ENCODE data around the gene NABP2.
"Not testable (repeated sequence)": the region's sequence is repeated elsewhere in the genome, so short reads cannot be mapped to it uniquely, and the experiment has no call there.

NABP2 gene

GRCh38 chr12:56260921-56261320, 36.8 kb downstream of the NABP2 start:
- H3K4me3 ChIP-seq (ENCODE audit: low read length): no peak overlapping the region
- TF ChIP-seq CTCF (conservative IDR thresholded peaks at IDR 0.05; ENCODE audit: low read length): no peak
- DNase-seq (ENCODE audit: low read depth): no peak

- no peak for TF ChIP-seq CTCF (conservative IDR thresholded peaks at IDR 0.05; ENCODE audit: low read length)
- H3K4me3 ChIP-seq (ENCODE audit: low read length): no peak overlapping the region
- DNase-seq (ENCODE audit: low read depth): peak; percentile 93
Measured at GRCh38 chr12:56261503-56262232, 37.5 kb downstream of the NABP2 start.

GRCh38 chr12:56262955-56263354, 38.8 kb downstream of the NABP2 start:
- not testable (repeated sequence) for DNase-seq (ENCODE audit: low read depth); H3K4me3 ChIP-seq (ENCODE audit: low read length)

- peak overlapping the region; percentile 82 for H3K4me3 ChIP-seq (ENCODE audit: low read length)
- not testable (repeated sequence) for DNase-seq (ENCODE audit: low read depth)
Measured at GRCh38 chr12:56266068-56266692, 42.0 kb downstream of the NABP2 start.

- peak; percentile 81 for DNase-seq (ENCODE audit: low read depth)
- TF ChIP-seq CTCF (conservative IDR thresholded peaks at IDR 0.05; ENCODE audit: low read length): peak; percentile 70
- peak within 1 kb of the TSS; percentile 82 for H3K4me3 ChIP-seq (ENCODE audit: low read length)
Measured at GRCh38 chr12:56266693-56267442, 42.7 kb downstream of the NABP2 start, which contains the start of gene COQ10A. Gene COQ10A, plus strand, starts transcription at chr12:56266942. Its CDS starts 177 bp downstream, at chr12:56267119.

- DNase-seq (ENCODE audit: low read depth): no peak
- TF ChIP-seq CTCF (conservative IDR thresholded peaks at IDR 0.05; ENCODE audit: low read length): no peak
Measured at GRCh38 chr12:56267443-56268071, 43.4 kb downstream of the NABP2 start.

GRCh38 chr12:56271031-56271430, 46.9 kb downstream of the NABP2 start:
- TF ChIP-seq CTCF (conservative IDR thresholded peaks at IDR 0.05; ENCODE audit: low read length): peak; percentile 58
- no peak overlapping the region for H3K4me3 ChIP-seq (ENCODE audit: low read length)
- peak; percentile 31 for DNase-seq (ENCODE audit: low read depth)

More at GRCh38 chr12:56267443-56268071, 43.4 kb downstream of the NABP2 start:
- peak overlapping the region; percentile 82 for H3K4me3 ChIP-seq (ENCODE audit: low read length)

- not testable (repeated sequence) for H3K4me3 ChIP-seq (ENCODE audit: low read length); DNase-seq (ENCODE audit: low read depth)
Measured at GRCh38 chr12:56272468-56272867, 48.3 kb downstream of the NABP2 start.

All from AG10803 (cell line).